Measurements from ENCODE around the gene NEIL3. TPM values are rescaled to one million over a fixed set of nuclear protein-coding genes. Genes with fewer than 3 reads are reported as not detected.

NEIL3 gene
- total and polyA plus RNA-seq, 2 of the 8 experiments (the other 6 are each of a cell fraction or from before 2014, with no cell fraction given): 5.5 to 11.0 TPM

- TF ChIP-seq TBP (IDR thresholded peaks at IDR 0.05; ENCODE audit: low read depth, low read length) (0 out of 2 replicates have a peak, but pooled peaks have one; percentile 45), TAF7 (optimal IDR thresholded peaks at IDR 0.05; ENCODE audit: borderline replicate concordance, low read depth, low read length) (no peak), ASH2L (IDR thresholded peaks at IDR 0.05; ENCODE audit: low read length) (peak; percentile 88), HDAC6 (IDR thresholded peaks at IDR 0.05; ENCODE audit: low read depth, low read length) (no peak), CBX8 (IDR thresholded peaks at IDR 0.05; ENCODE audit: borderline replicate concordance, low read depth, low read length) (no peak), RFX5 (IDR thresholded peaks at IDR 0.05; ENCODE audit: borderline replicate concordance, low read depth, low read length) (no peak), YY1 (IDR thresholded peaks at IDR 0.05; ENCODE audit: low read depth, low read length) (no peak), HDAC2 (IDR thresholded peaks at IDR 0.05; ENCODE audit: borderline replicate concordance in 1 of 2, low read depth in 2 of 2, low read length in 2 of 2) (peak; percentile 83 to 98; a peak in 3 of 4 replicates), GABPA (IDR thresholded peaks at IDR 0.05; ENCODE audit: borderline replicate concordance, insufficient read depth, low read length) (no peak), EZH2 (IDR thresholded peaks at IDR 0.05; ENCODE audit: low read depth, low read length, severe bottlenecking) (no peak), KDM4A (IDR thresholded peaks at IDR 0.05; ENCODE audit: low read depth, low read length, severe bottlenecking) (peak; percentile 91), POLR2A (IDR thresholded peaks at IDR 0.05; ENCODE audit: control extremely low read depth in 1 of 2, low read depth in 2 of 2, low read length in 2 of 2) (peak; percentile 19 to 83), RXRA (IDR thresholded peaks at IDR 0.05; ENCODE audit: insufficient read depth, low read depth, low read length) (no peak), EGR1 (IDR thresholded peaks at IDR 0.05; ENCODE audit: borderline replicate concordance, low read depth, low read length) (no peak), BCL11A (IDR thresholded peaks at IDR 0.05; ENCODE audit: low read depth in 2 of 2, low read length in 2 of 2) (no peak), GTF2F1 (IDR thresholded peaks at IDR 0.05; ENCODE audit: borderline replicate concordance, low read depth, low read length) (no peak), SIN3A (conservative IDR thresholded peaks at IDR 0.05 in 1 of 2, IDR thresholded peaks at IDR 0.05 in 1 of 2; ENCODE audit: low read depth in 1 of 2, low read length in 2 of 2) (peak in 1 of 2 experiments; percentile 49; a peak in 1 of 4 replicates), USF2 (IDR thresholded peaks at IDR 0.05; ENCODE audit: low read length) (no peak), TCF12 (IDR thresholded peaks at IDR 0.05; ENCODE audit: low read depth, low read length) (no peak), CEBPB (IDR thresholded peaks at IDR 0.05; ENCODE audit: low read depth, low read length) (no peak), ATF3 (IDR thresholded peaks at IDR 0.05; ENCODE audit: insufficient read depth, low read depth, low read length) (no peak), SIRT6 (IDR thresholded peaks at IDR 0.05; ENCODE audit: low read length) (no peak)
Observed at GRCh38 chr4:177309522-177310371, at the start of gene NEIL3 (continued).

Measured in H1 (cell line).